ENCODE measurements around the gene CNTF. TPM values are rescaled to one million over a fixed set of nuclear protein-coding genes. Genes with fewer than 3 reads are reported as not detected.

CNTF gene
- polyA plus RNA-seq, 6 donors from 2014 or later = 0.15 to 0.35 (median 0.28) TPM; not detected in 3

- ATAC-seq (ENCODE audit: low read depth in 2 of 2) (no peak), DNase-seq (no peak)
- Mint-ChIP-seq H3K4me1 (peaks cover 46 to 59% (median 53%) of the 10 kb centered on the region in 3 donors), H3K27ac (peak overlapping the region in 1 of 6 donors; percentile 8), H3K4me3 (peak overlapping the region in 2 of 8 donors; percentile 10 to 92), H3K36me3 (peaks cover 0 to 8% of the 10 kb centered on the region in 2 donors), H3K27me3 (no peaks in the 10 kb centered on the region), H3K9me3 (no peaks in the 10 kb centered on the region)
Measured at GRCh38 chr11:58582437-58582836, 40.0 kb upstream of the CNTF start.

GRCh38 chr11:58586998-58587397, 35.5 kb upstream of the CNTF start:
- DNase-seq = no peak
- Mint-ChIP-seq H3K9me3 (no peaks in the 10 kb centered on the region), H3K27ac (peak overlapping the region; percentile 11 to 87 (median 45)), H3K4me3 (peak overlapping the region in 6 of 8 donors; percentile 6 to 41 (median 22)), H3K27me3 (no peaks in the 10 kb centered on the region), H3K4me1 (peaks cover 36 to 55% (median 49%) of the 10 kb centered on the region in 3 donors), H3K36me3 (peaks cover 0 to 4% of the 10 kb centered on the region in 2 donors)
- peak in 1 of 2 donors; percentile 49 for ATAC-seq (ENCODE audit: low read depth in 2 of 2)

GRCh38 chr11:58591659-58592058, 30.8 kb upstream of the CNTF start:
- Mint-ChIP-seq H3K27ac (peak overlapping the region in 2 of 6 donors; percentile 25 to 54), H3K27me3 (no peaks in the 10 kb centered on the region), H3K36me3 (peaks cover 11 to 17% of the 10 kb centered on the region in 2 donors), H3K4me1 (peaks cover 47 to 53% (median 51%) of the 10 kb centered on the region in 3 donors), H3K9me3 (no peaks in the 10 kb centered on the region), H3K4me3 (no peak overlapping the region)
- DNase-seq = no peak
- no peak for ATAC-seq (ENCODE audit: low read depth in 2 of 2)

- no peak for DNase-seq
- no peak for ATAC-seq (ENCODE audit: low read depth in 2 of 2)
- Mint-ChIP-seq H3K4me3 (no peak overlapping the region), H3K9me3 (no peaks in the 10 kb centered on the region), H3K27me3 (no peaks in the 10 kb centered on the region), H3K27ac (no peak overlapping the region), H3K4me1 (peaks cover 46 to 53% (median 46%) of the 10 kb centered on the region in 3 donors), H3K36me3 (peaks cover 9 to 17% of the 10 kb centered on the region in 2 donors)
Measured at GRCh38 chr11:58592760-58593472, 29.5 kb upstream of the CNTF start.

GRCh38 chr11:58594826-58595225, 27.6 kb upstream of the CNTF start:
- Mint-ChIP-seq H3K27ac (peak overlapping the region in 1 of 6 donors; percentile 35), H3K4me1 (peaks cover 49 to 60% (median 58%) of the 10 kb centered on the region in 3 donors), H3K4me3 (no peak overlapping the region), H3K9me3 (no peaks in the 10 kb centered on the region), H3K27me3 (no peaks in the 10 kb centered on the region), H3K36me3 (peaks cover 9 to 17% of the 10 kb centered on the region in 2 donors)
- no peak for ATAC-seq (ENCODE audit: low read depth in 2 of 2)
- DNase-seq = no peak

GRCh38 chr11:58596621-58597020, 25.8 kb upstream of the CNTF start:
- Mint-ChIP-seq H3K9me3 (no peaks in the 10 kb centered on the region), H3K27me3 (no peaks in the 10 kb centered on the region), H3K4me3 (no peak overlapping the region), H3K4me1 (peaks cover 55 to 61% (median 55%) of the 10 kb centered on the region in 3 donors), H3K27ac (peak overlapping the region in 2 of 6 donors; percentile 16 to 69), H3K36me3 (peaks cover 9 to 17% of the 10 kb centered on the region in 2 donors)
- no peak for DNase-seq
- no peak for ATAC-seq (ENCODE audit: low read depth in 2 of 2)

GRCh38 chr11:58597486-58598144, 24.9 kb upstream of the CNTF start:
- Mint-ChIP-seq H3K4me3 (no peak overlapping the region), H3K27me3 (no peaks in the 10 kb centered on the region), H3K4me1 (peaks cover 56 to 63% (median 58%) of the 10 kb centered on the region in 3 donors), H3K36me3 (peaks cover 12 to 14% of the 10 kb centered on the region in 2 donors), H3K27ac (peak overlapping the region in 1 of 6 donors; percentile 67), H3K9me3 (no peaks in the 10 kb centered on the region)
- no peak for DNase-seq
- no peak for ATAC-seq (ENCODE audit: low read depth in 2 of 2)

GRCh38 chr11:58600510-58600909, 22.0 kb upstream of the CNTF start:
- peaks cover 11 to 23% of the 10 kb centered on the region in 2 donors for H3K36me3 Mint-ChIP-seq
- H3K27ac Mint-ChIP-seq = peak overlapping the region in 3 of 6 donors; percentile 1 to 73 (median 32)
- no peak overlapping the region for H3K4me3 Mint-ChIP-seq
- no peaks in the 10 kb centered on the region for H3K27me3 Mint-ChIP-seq
- peaks cover 0 to 1% (median 0%) of the 10 kb centered on the region in 7 donors for H3K9me3 Mint-ChIP-seq
- no peak for DNase-seq
- peaks cover 68 to 83% (median 68%) of the 10 kb centered on the region in 3 donors for H3K4me1 Mint-ChIP-seq
- no peak for ATAC-seq (ENCODE audit: low read depth in 2 of 2)

GRCh38 chr11:58606930-58607714, 15.3 kb upstream of the CNTF start:
- Mint-ChIP-seq H3K36me3 (peaks cover 27 to 35% of the 10 kb centered on the region in 2 donors), H3K9me3 (peaks cover 0 to 2% (median 0%) of the 10 kb centered on the region in 7 donors), H3K27ac (peak overlapping the region in 3 of 6 donors; percentile 65 to 89 (median 83)), H3K4me3 (no peak overlapping the region), H3K4me1 (peaks cover 43 to 73% (median 49%) of the 10 kb centered on the region in 3 donors), H3K27me3 (no peaks in the 10 kb centered on the region)
- ATAC-seq (ENCODE audit: low read depth in 2 of 2) = no peak
- no peak for DNase-seq

GRCh38 chr11:58608331-58608730, 14.1 kb upstream of the CNTF start:
- ATAC-seq (ENCODE audit: low read depth in 2 of 2) (no peak), DNase-seq (no peak)
- no peaks in the 10 kb centered on the region for H3K27me3 Mint-ChIP-seq
- H3K9me3 Mint-ChIP-seq = peaks cover 0 to 2% (median 0%) of the 10 kb centered on the region in 7 donors
- H3K4me1 Mint-ChIP-seq = peaks cover 36 to 61% (median 40%) of the 10 kb centered on the region in 3 donors
- H3K4me3 Mint-ChIP-seq = no peak overlapping the region
- peak overlapping the region in 1 of 6 donors; percentile 19 for H3K27ac Mint-ChIP-seq
- peaks cover 19 to 32% of the 10 kb centered on the region in 2 donors for H3K36me3 Mint-ChIP-seq

- DNase-seq = peak; percentile 9
- Mint-ChIP-seq H3K27me3 (no peaks in the 10 kb centered on the region), H3K36me3 (peaks cover 30 to 35% of the 10 kb centered on the region in 2 donors), H3K4me3 (peak overlapping the region in 1 of 8 donors; percentile 15), H3K27ac (peak overlapping the region in 1 of 6 donors; percentile 34), H3K4me1 (peaks cover 26 to 56% (median 34%) of the 10 kb centered on the region in 3 donors), H3K9me3 (peaks cover 0 to 2% (median 0%) of the 10 kb centered on the region in 7 donors)
- ATAC-seq (ENCODE audit: low read depth in 2 of 2) = peak; percentile 41 to 60
Measured at GRCh38 chr11:58609723-58610122, 12.7 kb upstream of the CNTF start.

- Mint-ChIP-seq H3K9me3 (no peaks in the 10 kb centered on the region), H3K4me1 (peaks cover 10 to 35% (median 13%) of the 10 kb centered on the region in 3 donors), H3K36me3 (peaks cover 43 to 54% of the 10 kb centered on the region in 2 donors), H3K27ac (peak overlapping the region in 1 of 6 donors; percentile 51), H3K4me3 (no peak overlapping the region), H3K27me3 (no peaks in the 10 kb centered on the region)
- ATAC-seq (ENCODE audit: low read depth in 2 of 2) (no peak), DNase-seq (no peak)
Measured at GRCh38 chr11:58613228-58613627, 9.2 kb upstream of the CNTF start.

GRCh38 chr11:58615559-58615958, 6.9 kb upstream of the CNTF start:
- Mint-ChIP-seq H3K27ac (peak overlapping the region in 2 of 6 donors; percentile 22 to 89), H3K27me3 (no peaks in the 10 kb centered on the region), H3K9me3 (no peaks in the 10 kb centered on the region), H3K4me1 (peaks cover 0 to 18% (median 10%) of the 10 kb centered on the region in 3 donors), H3K4me3 (no peak overlapping the region), H3K36me3 (peaks cover 57% of the 10 kb centered on the region in 2 donors)
- ATAC-seq (ENCODE audit: low read depth in 2 of 2) (no peak), DNase-seq (no peak)
